CD4-positive, alpha-beta T cell treated with Interleukin-2 at 100 ng/mL for 4 hours (primary cell): Measurements from ENCODE around the gene CAMTA1.

Source experiments
- DNase-seq: peaks from one replicate; pipeline ENCODE4 v3.0.0-alpha.2; 2020; ENCODE audit warnings: low spot score

CAMTA1 gene

GRCh38 chr1:7477593-7477992 is 692.3 kb downstream of the CAMTA1 start:
- no peak for DNase-seq

GRCh38 chr1:7478142-7478790 is 693.0 kb downstream of the CAMTA1 start:
- no peak for DNase-seq

- DNase-seq = no peak
Measured at GRCh38 chr1:7478809-7479499, 693.7 kb downstream of the CAMTA1 start.

DNA sequence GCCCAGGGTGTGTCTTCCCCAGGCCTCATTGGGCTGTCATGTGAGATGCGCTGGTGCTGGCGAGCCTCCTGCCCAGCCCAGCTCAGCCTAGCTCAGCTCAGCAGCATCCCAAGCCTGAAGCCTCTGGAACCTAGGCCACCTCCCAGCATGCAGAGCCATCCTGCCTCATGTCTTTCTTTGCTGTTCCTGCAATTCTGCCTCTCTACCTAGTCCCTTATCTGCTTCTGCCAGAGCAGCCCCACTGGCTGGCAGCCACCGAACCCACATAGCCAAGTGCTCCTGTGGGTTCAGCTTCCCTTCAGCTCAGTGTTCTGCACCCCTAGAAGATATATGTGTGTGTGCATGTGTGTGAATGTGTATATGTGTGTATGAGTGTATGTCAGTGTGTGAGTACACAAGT is 694.3 kb downstream of the CAMTA1 start:
- no peak for DNase-seq

- DNase-seq = no peak
Measured at GRCh38 chr1:7481194-7481593, 695.9 kb downstream of the CAMTA1 start.

DNA sequence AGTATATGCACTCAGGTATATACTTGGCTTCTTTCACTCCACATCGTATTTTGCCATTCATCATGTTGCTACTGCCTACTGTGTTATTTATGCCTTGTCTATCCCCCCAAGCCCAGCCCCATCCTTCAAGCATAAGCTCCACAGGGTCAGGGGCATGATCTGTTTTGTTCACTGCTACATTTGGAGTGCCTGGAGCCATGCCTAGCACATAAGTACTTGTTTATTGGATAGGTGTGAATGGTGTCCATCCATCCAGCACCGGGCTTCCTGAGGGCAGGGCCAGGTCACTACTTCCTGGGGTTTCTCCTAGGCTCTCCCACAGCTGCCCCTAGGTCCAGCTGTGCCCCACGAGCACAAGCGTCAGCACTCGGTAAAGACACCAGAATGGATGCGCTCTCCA is 696.8 kb downstream of the CAMTA1 start:
- no peak for DNase-seq

- DNase-seq = no peak
Measured at GRCh38 chr1:7482772-7483495, 697.7 kb downstream of the CAMTA1 start.

DNA sequence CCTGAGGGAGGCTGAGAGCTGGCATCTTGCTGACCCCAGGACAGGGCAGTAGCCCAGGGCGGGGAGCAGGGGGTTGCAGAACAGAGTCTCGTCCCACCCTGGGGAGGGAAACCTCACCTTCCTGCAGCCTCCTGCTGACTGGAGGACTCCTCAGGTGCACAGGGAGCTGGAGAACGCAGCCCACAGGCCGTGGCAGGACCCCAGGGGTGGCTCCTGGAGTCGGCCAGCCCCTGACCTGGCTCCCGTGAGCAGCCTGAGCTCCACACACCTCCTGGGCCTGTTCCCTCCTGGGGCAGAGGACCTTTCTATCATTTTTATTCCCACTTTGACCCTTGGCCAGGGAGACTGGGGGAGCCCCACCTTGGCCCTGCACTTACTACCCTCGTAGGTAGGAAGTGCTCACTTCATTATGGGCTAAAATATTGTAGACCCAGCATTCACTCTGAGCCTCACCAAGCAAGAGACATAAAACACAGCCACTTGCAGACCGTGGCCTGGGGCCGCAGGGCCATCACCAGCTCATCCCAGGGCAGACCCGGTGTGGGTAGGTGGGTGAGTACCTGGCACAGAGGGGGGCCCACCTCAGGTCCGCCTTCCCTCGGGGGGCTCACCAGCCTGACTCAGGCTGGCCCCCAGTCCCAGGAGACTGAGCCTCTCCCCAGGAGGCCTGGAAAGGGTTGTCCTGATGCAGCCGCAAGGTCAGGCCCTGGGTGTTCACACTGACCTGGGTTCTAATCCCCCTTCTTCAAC is 698.6 kb downstream of the CAMTA1 start:
- DNase-seq = no peak

- no peak for DNase-seq
Measured at GRCh38 chr1:7485086-7485780, 700.0 kb downstream of the CAMTA1 start.

DNA sequence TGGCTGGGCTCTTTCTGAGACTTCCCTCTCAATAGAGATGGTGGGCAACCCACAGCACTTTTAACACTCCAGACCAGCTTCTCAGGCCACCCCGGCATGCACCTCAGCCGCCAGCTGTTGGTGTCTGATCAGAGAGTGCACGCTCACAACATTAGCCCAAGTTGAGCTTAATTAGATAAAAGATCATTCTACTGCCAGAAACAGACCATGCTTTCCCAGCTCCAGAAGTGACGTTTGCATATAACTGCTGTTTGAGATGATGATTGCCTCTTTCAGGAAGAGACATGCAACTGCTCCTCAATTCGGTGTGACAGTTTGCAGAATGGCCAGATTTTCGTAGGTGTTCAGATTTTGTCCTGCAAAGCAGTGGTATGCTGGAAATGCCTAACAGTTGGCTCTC is 700.6 kb downstream of the CAMTA1 start:
- no peak for DNase-seq

DNA sequence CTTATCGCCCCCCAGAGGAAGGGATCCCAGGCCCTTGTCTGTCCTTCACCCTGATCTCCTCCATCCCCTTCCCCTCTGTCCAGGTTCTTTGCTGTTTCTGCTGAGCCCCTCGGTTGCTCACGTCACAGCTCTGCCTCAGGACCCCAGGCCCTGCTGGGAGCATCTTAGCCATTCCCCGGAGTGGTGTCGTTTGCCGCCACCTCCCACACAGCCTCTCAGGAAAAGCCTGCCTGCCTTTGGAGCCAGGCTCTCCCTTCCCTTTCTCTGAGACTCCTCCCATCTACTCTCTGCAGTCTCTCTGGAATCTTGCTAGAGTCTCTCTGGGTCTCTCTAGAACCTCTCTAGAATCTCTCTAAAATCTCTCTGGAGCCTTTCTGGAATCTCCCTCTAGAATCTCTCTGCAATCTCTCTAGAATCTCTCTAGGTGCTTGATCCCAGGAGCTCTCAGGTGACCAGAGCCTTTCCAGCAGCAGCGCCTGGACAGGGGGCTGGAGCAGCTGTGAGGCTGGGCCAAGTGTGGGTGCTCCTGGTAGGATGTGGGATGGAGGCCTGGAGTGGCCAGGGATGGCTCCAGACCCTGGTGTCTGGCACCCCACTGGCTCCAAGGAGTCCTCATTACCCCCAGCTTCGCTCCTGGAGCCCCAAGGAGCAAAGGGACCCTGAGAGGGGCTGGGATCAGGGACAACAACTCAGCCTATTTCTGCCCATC is 702.7 kb downstream of the CAMTA1 start:
- DNase-seq = no peak

DNA sequence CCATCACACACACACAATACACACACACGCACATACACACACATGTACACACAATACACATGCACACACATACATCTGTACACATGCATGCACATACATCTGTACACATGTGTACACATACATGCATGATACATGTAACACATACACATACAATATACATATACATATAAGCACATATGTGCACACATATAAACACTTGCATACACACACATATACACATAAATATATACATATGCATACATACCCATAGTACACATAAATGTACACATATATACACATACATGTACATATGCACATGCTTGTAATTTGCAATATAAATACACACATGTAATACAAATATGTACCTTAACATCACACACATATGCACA is 703.2 kb downstream of the CAMTA1 start:
- DNase-seq = no peak

- DNase-seq = no peak
Measured at GRCh38 chr1:7489586-7489985, 704.3 kb downstream of the CAMTA1 start.

DNA sequence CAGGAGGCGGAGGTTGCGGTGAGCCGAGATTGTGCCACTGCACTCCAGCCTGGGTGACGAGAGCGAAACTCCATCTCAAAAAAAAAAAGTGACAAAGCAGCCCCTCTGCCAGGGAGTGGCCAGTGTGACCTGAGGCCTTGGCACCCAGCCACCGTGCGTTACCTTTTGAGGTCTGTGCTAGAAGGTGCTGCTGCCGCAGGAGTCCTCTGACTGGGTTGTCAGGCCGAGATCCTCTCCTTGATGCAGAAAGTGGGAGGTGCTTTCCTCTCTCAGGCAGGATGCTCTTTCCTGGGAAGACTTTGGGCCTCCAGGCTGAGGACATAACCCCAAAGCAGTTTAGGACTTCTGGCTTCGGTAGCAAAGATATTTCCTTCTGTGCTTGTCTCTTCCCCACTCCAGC is 705.3 kb downstream of the CAMTA1 start:
- no peak for DNase-seq

GRCh38 chr1:7491109-7491817 is 706.0 kb downstream of the CAMTA1 start:
- DNase-seq = no peak

DNA sequence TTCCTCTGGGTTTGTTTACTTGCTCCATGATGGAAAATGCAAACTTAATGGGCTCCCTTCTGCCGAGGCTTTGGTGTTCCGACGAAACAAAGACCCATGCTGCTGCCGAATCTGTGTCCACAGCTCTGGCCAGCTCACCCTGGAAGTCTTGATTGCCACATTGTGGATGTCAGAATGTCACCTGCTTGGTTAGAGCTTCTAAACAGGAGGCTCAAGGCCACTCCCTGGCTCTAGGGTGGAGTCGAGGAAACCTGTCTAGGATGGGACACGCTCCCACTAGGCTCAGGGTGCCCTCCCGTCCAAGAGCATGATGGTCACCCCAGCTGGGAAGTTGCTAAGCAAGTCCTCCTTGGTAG is 706.5 kb downstream of the CAMTA1 start:
- DNase-seq = no peak

DNA sequence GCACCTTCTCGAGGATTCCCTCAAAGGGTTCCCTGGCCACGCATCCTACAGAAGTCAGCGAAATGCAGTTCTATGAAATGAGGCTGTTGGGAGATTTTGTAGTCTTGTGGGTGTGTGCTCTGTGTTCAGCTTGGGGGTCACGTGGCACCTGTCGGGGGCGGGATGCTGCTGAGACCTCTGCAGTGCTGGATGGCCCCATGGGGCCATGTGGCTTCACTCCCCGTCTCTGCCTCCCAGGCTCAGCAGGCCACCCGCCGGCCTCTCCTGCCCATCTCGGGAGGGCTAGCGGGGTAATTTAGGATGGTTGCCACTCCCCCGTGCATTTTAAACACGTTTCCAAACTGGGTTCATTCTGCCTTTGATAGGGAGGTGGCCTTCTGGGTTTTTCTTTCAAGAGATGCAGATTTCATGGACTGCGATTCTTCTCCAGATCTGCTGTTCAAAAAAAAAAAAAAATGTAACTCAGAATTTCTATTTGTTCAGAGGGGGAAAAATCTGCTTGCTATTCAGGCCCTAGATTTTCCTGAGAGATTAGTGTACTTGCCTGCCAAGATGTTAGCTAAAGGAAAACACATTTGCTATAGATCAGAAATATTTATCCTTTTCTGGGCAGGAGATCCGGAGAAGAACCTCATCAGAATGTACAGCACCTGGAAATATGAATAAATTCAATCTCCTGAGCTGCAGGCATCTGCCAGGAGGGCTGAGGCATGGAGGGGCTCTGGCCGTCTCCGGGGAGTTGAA is 708.6 kb downstream of the CAMTA1 start:
- DNase-seq = no peak

- no peak for DNase-seq
Measured at GRCh38 chr1:7495962-7496361, 710.7 kb downstream of the CAMTA1 start.

DNA sequence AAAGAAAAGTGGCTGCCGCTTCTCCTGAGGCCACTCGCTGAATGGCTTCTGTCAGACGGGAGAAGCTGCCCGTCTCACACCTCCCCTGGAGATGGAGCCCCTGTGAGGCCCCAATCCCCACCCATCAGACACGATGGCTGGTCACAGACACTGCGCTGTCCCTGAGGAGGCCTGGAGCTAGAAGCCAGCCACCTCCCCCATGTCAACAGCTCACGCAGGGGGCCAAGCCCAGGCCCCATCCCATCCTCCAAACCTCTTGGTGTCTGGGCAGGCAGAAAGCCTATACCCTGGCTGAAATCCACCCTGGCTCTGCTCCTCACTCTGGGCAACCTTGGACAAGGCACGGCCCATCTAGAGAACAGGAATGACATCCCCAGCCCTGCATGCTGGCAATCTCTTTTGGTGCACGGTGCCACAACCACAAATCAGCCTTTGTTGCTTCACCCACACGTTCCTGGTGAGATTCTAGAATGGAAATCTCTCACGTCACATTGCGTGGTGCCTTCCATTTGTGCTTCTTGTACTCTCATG is 711.9 kb downstream of the CAMTA1 start:
- no peak for DNase-seq
